ENCODE data around the gene NDOR1.

NDOR1 gene

GRCh38 chr9:137266162-137266527 lies 60.6 kb downstream of the NDOR1 start:
- DNase-seq: no peak
